T-helper 2 cell (primary cell): Measurements from ENCODE around the gene ANTXR2.
"Not testable (repeated sequence)": the region's sequence is repeated elsewhere in the genome, so short reads cannot be mapped to it uniquely, and the experiment has no call there.

Experiments
- DNase-seq, 5 experiments: peaks; one replicate each; pipeline versions ENCODE4 v3.0.0 to v3.0.0-alpha.2; 2012 to 2022

The ANTXR2 gene

GRCh38 chr4:80017125-80017854, 55.7 kb downstream of the ANTXR2 start:
- DNase-seq = peak in 1 of 5 experiments; percentile 62

GRCh38 chr4:80016506-80016905, 56.5 kb downstream of the ANTXR2 start:
- DNase-seq = no peak

- DNase-seq = no peak
Observed at GRCh38 chr4:80015407-80016189, 57.4 kb downstream of the ANTXR2 start.

- DNase-seq = no peak
Observed at GRCh38 chr4:80014531-80014930, 58.5 kb downstream of the ANTXR2 start.

- no peak for DNase-seq
Observed at GRCh38 chr4:80012291-80012690, 60.7 kb downstream of the ANTXR2 start.

- no peak for DNase-seq
Observed at GRCh38 chr4:80011636-80012236, 61.3 kb downstream of the ANTXR2 start.

- DNase-seq = peak in 1 of 5 experiments; percentile 26
Observed at GRCh38 chr4:80010316-80010715, 62.7 kb downstream of the ANTXR2 start.

GRCh38 chr4:80009806-80010205, 63.2 kb downstream of the ANTXR2 start:
- no peak for DNase-seq

GRCh38 chr4:80008971-80009370, 64.1 kb downstream of the ANTXR2 start:
- DNase-seq = peak in 1 of 5 experiments; percentile 22

- DNase-seq = peak in 2 of 5 experiments; percentile 2 to 64
Observed at GRCh38 chr4:80008351-80008750, 64.7 kb downstream of the ANTXR2 start.

GRCh38 chr4:80007745-80008149, 65.3 kb downstream of the ANTXR2 start:
- DNase-seq = peak in 1 of 5 experiments; percentile 93

- DNase-seq = peak in 1 of 5 experiments; percentile 88
Observed at GRCh38 chr4:80006935-80007744, 65.9 kb downstream of the ANTXR2 start.

- peak in 1 of 5 experiments; percentile 73 for DNase-seq
Observed at GRCh38 chr4:80005863-80006262, 67.2 kb downstream of the ANTXR2 start.

- DNase-seq = no peak
Observed at GRCh38 chr4:80004319-80004718, 68.7 kb downstream of the ANTXR2 start.

- not testable (repeated sequence) for DNase-seq
Observed at GRCh38 chr4:80002559-80002958, 70.5 kb downstream of the ANTXR2 start.

- DNase-seq = not testable (repeated sequence)
Observed at GRCh38 chr4:79999048-79999447, 74.0 kb downstream of the ANTXR2 start.

- no peak for DNase-seq
Observed at GRCh38 chr4:79998201-79998600, 74.8 kb downstream of the ANTXR2 start.

GRCh38 chr4:79996851-79997250, 76.2 kb downstream of the ANTXR2 start:
- DNase-seq = no peak

GRCh38 chr4:79993476-79993875, 79.6 kb downstream of the ANTXR2 start:
- DNase-seq = no peak

GRCh38 chr4:79991601-79992000, 81.4 kb downstream of the ANTXR2 start:
- no peak for DNase-seq

- DNase-seq = not testable (repeated sequence)
Observed at GRCh38 chr4:79991100-79991499, 81.9 kb downstream of the ANTXR2 start.

GRCh38 chr4:79987401-79987800, 85.6 kb downstream of the ANTXR2 start:
- no peak for DNase-seq

- DNase-seq = no peak
Observed at GRCh38 chr4:79983431-79983830, 89.6 kb downstream of the ANTXR2 start.
